BE2C (cell line): ENCODE data around the gene ARHGAP8.

Source experiments
- DNase-seq: peaks from one replicate; pipeline ENCODE4 v3.0.0-alpha.2; 2020
- H3K27me3 ChIP-seq: fragments of 250-450 bp; sonication (Bioruptor Pico); 2 replicates; pipeline ENCODE4 v1.5.1; 2020; ENCODE audit warnings: mild to moderate bottlenecking
- H3K36me3 ChIP-seq: fragments of 250-450 bp; sonication (Bioruptor Pico); 2 replicates; pipeline ENCODE4 v1.5.1; 2020; ENCODE audit warnings: mild to moderate bottlenecking
- H3K4me1 ChIP-seq: fragments of 250-450 bp; sonication (Bioruptor Pico); 2 replicates; pipeline ENCODE4 v1.5.1; 2020
- H3K4me3 ChIP-seq: 2 replicates; pipeline ENCODE4 v1.5.1; 2011; ENCODE audit warnings: low read depth, low read length
- H3K9me3 ChIP-seq: fragments of 250-450 bp; sonication (Bioruptor Pico); 2 replicates; pipeline ENCODE4 v1.5.1; 2020
- TF ChIP-seq, protein P1 (sequence below): IDR thresholded peaks from 2 replicates; pipeline ENCODE4 v1.5.1; 2012; ENCODE audit warnings: mild to moderate bottlenecking, low read depth, low read length

Gene ARHGAP8

GRCh38 chr22:44884968-44885805 is 132.8 kb downstream of the ARHGAP8 start:
- Histone ChIP-seq H3K4me3 (no peak overlapping the region), H3K9me3 (no peaks in the 10 kb centered on the region), H3K4me1 (no peaks in the 10 kb centered on the region), H3K27me3 (no peaks in the 10 kb centered on the region), H3K36me3 (peaks cover 18% of the 10 kb centered on the region)
- DNase-seq, result no peak
- TF ChIP-seq, protein P1, sequence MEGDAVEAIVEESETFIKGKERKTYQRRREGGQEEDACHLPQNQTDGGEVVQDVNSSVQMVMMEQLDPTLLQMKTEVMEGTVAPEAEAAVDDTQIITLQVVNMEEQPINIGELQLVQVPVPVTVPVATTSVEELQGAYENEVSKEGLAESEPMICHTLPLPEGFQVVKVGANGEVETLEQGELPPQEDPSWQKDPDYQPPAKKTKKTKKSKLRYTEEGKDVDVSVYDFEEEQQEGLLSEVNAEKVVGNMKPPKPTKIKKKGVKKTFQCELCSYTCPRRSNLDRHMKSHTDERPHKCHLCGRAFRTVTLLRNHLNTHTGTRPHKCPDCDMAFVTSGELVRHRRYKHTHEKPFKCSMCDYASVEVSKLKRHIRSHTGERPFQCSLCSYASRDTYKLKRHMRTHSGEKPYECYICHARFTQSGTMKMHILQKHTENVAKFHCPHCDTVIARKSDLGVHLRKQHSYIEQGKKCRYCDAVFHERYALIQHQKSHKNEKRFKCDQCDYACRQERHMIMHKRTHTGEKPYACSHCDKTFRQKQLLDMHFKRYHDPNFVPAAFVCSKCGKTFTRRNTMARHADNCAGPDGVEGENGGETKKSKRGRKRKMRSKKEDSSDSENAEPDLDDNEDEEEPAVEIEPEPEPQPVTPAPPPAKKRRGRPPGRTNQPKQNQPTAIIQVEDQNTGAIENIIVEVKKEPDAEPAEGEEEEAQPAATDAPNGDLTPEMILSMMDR, result no peak

DNA sequence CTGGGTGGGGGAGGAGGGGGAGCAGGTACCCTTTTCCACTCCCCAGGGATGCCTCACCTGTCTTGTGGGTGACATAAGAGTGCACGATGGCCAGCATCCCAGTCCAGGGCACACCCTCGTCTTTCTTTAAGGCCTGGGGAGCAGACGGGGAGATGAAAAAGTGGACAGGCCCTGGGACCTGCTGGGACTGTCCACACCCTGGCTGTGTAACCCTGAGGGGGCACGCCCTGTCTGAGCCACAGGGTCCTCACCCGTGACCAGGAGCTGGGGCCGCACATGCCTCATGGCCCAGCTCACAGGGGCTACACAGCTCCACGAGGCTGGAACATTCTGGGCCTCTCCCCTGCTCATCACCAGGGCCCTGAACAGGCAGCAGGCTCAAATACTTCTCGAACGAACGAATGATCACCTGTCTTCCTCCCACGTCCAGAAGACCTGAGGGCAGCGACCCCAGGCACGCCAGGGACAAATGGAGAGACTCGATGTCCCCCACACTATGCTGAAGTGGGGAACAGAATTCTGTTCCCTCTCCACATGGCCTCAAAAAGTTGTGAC is 133.5 kb downstream of the ARHGAP8 start:
- Histone ChIP-seq H3K4me3 (no peak overlapping the region), H3K27me3 (no peaks in the 10 kb centered on the region), H3K9me3 (no peaks in the 10 kb centered on the region), H3K4me1 (no peaks in the 10 kb centered on the region), H3K36me3 (peaks cover 20% of the 10 kb centered on the region)
- TF ChIP-seq, protein P1, result no peak
- DNase-seq, result no peak

GRCh38 chr22:44887941-44888366 is 135.6 kb downstream of the ARHGAP8 start:
- DNase-seq, result no peak
- H3K36me3 ChIP-seq, result peaks cover 25% of the 10 kb centered on the region

GRCh38 chr22:44888491-44889254 is 136.3 kb downstream of the ARHGAP8 start:
- H3K27me3 ChIP-seq, result no peaks in the 10 kb centered on the region
- H3K4me1 ChIP-seq, result no peaks in the 10 kb centered on the region
- H3K36me3 ChIP-seq, result peaks cover 23% of the 10 kb centered on the region
- H3K4me3 ChIP-seq, result no peak overlapping the region
- no peak for DNase-seq
- no peaks in the 10 kb centered on the region for H3K9me3 ChIP-seq
- TF ChIP-seq, protein P1, result no peak

More at GRCh38 chr22:44887941-44888366, 135.6 kb downstream of the ARHGAP8 start:
- Histone ChIP-seq H3K9me3 (no peaks in the 10 kb centered on the region), H3K4me1 (no peaks in the 10 kb centered on the region), H3K4me3 (no peak overlapping the region), H3K27me3 (no peaks in the 10 kb centered on the region)
- TF ChIP-seq, protein P1, result no peak

GRCh38 chr22:44889255-44889878 is 137.0 kb downstream of the ARHGAP8 start:
- no peaks in the 10 kb centered on the region for H3K9me3 ChIP-seq
- H3K27me3 ChIP-seq, result no peaks in the 10 kb centered on the region
- TF ChIP-seq, protein P1, result no peak
- no peak overlapping the region for H3K4me3 ChIP-seq
- no peak for DNase-seq
- no peaks in the 10 kb centered on the region for H3K4me1 ChIP-seq
- H3K36me3 ChIP-seq, result peaks cover 23% of the 10 kb centered on the region
